Stimulated activated CD4-positive, alpha-beta T cell treated with anti-CD3 and anti-CD28 coated beads, Interleukin-2, amount 100 ng/mL, for 48 hours (primary cell): ENCODE data around the gene UNC13A.

Experiments
- DNase-seq, 2 donors: peaks; one replicate each; pipeline ENCODE4 v3.0.0-alpha.2; 2020

Gene UNC13A

GRCh38 chr19:17659996-17660395, 28.2 kb downstream of the UNC13A start:
- DNase-seq = no peak

GRCh38 chr19:17658666-17659065, 29.5 kb downstream of the UNC13A start:
- no peak for DNase-seq

GRCh38 chr19:17658240-17658639, 29.9 kb downstream of the UNC13A start:
- DNase-seq = no peak

GRCh38 chr19:17656970-17657369, 31.2 kb downstream of the UNC13A start:
- no peak for DNase-seq

GRCh38 chr19:17655751-17656472, 32.2 kb downstream of the UNC13A start:
- no peak for DNase-seq

GRCh38 chr19:17654993-17655392, 33.2 kb downstream of the UNC13A start:
- no peak for DNase-seq

- no peak for DNase-seq
Measured at GRCh38 chr19:17652627-17653026, 35.5 kb downstream of the UNC13A start.

GRCh38 chr19:17648786-17649185, 39.4 kb downstream of the UNC13A start:
- DNase-seq = no peak

GRCh38 chr19:17648097-17648660, 40.0 kb downstream of the UNC13A start:
- DNase-seq = no peak

- no peak for DNase-seq
Measured at GRCh38 chr19:17647071-17648020, 40.8 kb downstream of the UNC13A start.

GRCh38 chr19:17646441-17646840, 41.7 kb downstream of the UNC13A start:
- DNase-seq = peak in 1 of 2 donors; percentile 7

GRCh38 chr19:17645339-17645963, 42.7 kb downstream of the UNC13A start:
- no peak for DNase-seq

- DNase-seq = no peak
Measured at GRCh38 chr19:17642656-17643055, 45.5 kb downstream of the UNC13A start.

GRCh38 chr19:17641846-17642245, 46.3 kb downstream of the UNC13A start:
- DNase-seq = no peak

- no peak for DNase-seq
Measured at GRCh38 chr19:17641181-17641580, 47.0 kb downstream of the UNC13A start.

GRCh38 chr19:17633700-17634099, 54.5 kb downstream of the UNC13A start:
- no peak for DNase-seq

- no peak for DNase-seq
Measured at GRCh38 chr19:17632577-17632976, 55.6 kb downstream of the UNC13A start.

GRCh38 chr19:17629760-17630159, 58.4 kb downstream of the UNC13A start:
- DNase-seq = no peak

- DNase-seq = no peak
Measured at GRCh38 chr19:17627921-17628320, 60.2 kb downstream of the UNC13A start.

GRCh38 chr19:17627161-17627560, 61.0 kb downstream of the UNC13A start:
- no peak for DNase-seq

GRCh38 chr19:17626456-17627015, 61.6 kb downstream of the UNC13A start:
- no peak for DNase-seq

- DNase-seq = no peak
Measured at GRCh38 chr19:17625980-17626379, 62.2 kb downstream of the UNC13A start.

GRCh38 chr19:17625043-17625442, 63.1 kb downstream of the UNC13A start:
- no peak for DNase-seq
